ENCODE results near the gene PRIMA1. TPM values are rescaled to one million over a fixed set of nuclear protein-coding genes. Genes with fewer than 3 reads are reported as not detected.

PRIMA1 gene
- total RNA-seq, 1 donor = not detected

DNA sequence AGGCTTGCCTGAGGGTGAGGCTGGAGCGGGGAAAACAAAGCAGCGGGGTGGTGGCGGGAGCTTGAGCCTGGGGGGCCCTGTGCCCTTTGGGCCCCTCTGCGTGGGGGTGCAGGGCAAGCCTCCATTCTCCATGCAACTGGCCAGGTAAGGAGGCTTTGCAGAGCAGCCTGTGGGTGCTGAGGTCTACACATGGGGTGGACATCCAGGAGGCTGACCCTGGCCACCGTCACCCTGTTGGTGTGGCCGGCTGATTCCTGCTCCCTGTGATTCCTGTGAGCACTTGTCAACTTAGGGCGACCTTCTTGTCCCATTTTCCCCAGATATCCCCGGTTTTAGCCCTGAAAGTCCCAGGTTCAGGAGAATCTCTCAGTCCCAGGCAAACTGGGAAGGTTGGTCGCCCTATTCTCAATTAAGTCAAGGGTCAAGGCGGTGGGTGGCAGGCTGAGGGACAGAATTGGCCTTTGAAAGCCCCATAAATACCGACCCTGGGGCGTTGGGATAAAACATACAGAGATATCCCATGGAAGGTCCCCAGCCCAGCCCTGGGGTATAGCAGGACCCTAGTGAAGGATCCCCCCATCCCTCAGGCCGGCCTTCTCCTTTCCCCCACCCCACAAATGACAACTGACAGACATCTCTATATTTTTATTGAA lies 70.5 kb downstream of the PRIMA1 start:
- Histone ChIP-seq H4K20me1 (ENCODE audit: insufficient read depth, low read length) (no peaks in the 10 kb centered on the region), H3K79me2 (ENCODE audit: insufficient read depth, low read length) (no peaks in the 10 kb centered on the region), H3K4me2 (ENCODE audit: insufficient read depth, low read length) (no peak overlapping the region), H3K4me1 (ENCODE audit: insufficient read depth, low read length) (no peaks in the 10 kb centered on the region), H3K9me3 (ENCODE audit: low read depth, low read length) (no peaks in the 10 kb centered on the region), H3K27ac (ENCODE audit: low read depth, low read length) (no peak overlapping the region), H2AFZ (ENCODE audit: low read length) (no peak overlapping the region), H3K27me3 (ENCODE audit: insufficient read depth, low read length) (no peaks in the 10 kb centered on the region), H3K4me3 (ENCODE audit: insufficient read depth, low read length) (no peak overlapping the region), H3K36me3 (ENCODE audit: insufficient read depth, low read length) (no peaks in the 10 kb centered on the region)
- peak; percentile 15 for DNase-seq (ENCODE audit: insufficient read length, low spot score, missing footprints)
- TF ChIP-seq, protein P1, sequence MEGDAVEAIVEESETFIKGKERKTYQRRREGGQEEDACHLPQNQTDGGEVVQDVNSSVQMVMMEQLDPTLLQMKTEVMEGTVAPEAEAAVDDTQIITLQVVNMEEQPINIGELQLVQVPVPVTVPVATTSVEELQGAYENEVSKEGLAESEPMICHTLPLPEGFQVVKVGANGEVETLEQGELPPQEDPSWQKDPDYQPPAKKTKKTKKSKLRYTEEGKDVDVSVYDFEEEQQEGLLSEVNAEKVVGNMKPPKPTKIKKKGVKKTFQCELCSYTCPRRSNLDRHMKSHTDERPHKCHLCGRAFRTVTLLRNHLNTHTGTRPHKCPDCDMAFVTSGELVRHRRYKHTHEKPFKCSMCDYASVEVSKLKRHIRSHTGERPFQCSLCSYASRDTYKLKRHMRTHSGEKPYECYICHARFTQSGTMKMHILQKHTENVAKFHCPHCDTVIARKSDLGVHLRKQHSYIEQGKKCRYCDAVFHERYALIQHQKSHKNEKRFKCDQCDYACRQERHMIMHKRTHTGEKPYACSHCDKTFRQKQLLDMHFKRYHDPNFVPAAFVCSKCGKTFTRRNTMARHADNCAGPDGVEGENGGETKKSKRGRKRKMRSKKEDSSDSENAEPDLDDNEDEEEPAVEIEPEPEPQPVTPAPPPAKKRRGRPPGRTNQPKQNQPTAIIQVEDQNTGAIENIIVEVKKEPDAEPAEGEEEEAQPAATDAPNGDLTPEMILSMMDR (IDR thresholded peaks at IDR 0.05; ENCODE audit: extremely low read depth, low read depth, low read length) = no peak

DNA sequence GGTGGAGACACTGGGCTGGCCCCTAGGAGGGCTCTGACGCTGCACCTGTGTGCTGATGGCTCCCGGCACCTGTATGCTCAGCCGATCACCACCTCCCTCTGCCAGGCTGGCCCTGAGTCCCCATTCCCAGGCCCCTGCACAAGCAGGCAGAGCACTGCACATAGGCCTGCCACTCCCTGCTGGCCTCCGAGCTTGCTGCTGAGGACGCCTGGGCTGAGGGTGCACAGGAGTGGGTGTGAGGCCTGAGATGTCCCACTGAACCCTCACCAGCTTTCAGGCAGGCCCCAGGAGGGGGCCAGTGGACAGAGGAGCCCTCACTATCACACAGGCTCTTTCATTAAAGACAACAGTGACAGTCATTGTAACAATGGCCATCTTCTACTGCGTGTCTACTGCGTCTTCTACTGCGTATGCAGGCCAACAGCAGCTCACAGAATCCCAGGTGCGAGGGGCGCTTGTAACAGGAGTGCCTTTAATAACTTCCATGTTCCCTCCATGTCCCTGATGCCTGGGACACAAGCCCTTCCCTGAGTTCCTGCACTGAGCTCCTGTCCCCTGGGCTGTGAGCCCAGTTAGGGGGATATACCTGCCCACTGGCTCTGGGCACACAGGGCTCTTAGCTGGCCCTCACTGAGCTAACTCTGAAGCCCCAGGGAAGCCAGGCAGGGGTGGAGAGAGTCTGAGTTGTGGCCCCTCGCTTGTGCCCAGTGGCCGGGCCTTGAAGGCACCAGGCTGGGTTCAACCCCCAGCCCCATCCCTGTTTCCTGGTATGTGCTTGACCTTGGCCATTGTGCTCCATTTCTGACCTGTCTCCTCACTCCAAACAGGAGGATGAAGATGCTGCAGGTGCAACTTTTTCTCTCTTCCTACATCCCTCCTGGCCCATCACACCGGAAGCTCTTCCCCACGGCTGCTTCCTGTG lies 71.3 kb downstream of the PRIMA1 start:
- Histone ChIP-seq H3K9me3 (ENCODE audit: low read depth, low read length) (no peaks in the 10 kb centered on the region), H3K4me2 (ENCODE audit: insufficient read depth, low read length) (no peak overlapping the region), H3K79me2 (ENCODE audit: insufficient read depth, low read length) (no peaks in the 10 kb centered on the region), H3K27me3 (ENCODE audit: insufficient read depth, low read length) (no peaks in the 10 kb centered on the region), H4K20me1 (ENCODE audit: insufficient read depth, low read length) (no peaks in the 10 kb centered on the region), H3K4me1 (ENCODE audit: insufficient read depth, low read length) (no peaks in the 10 kb centered on the region), H2AFZ (ENCODE audit: low read length) (no peak overlapping the region), H3K27ac (ENCODE audit: low read depth, low read length) (no peak overlapping the region), H3K36me3 (ENCODE audit: insufficient read depth, low read length) (no peaks in the 10 kb centered on the region), H3K4me3 (ENCODE audit: insufficient read depth, low read length) (no peak overlapping the region)
- DNase-seq (ENCODE audit: insufficient read length, low spot score, missing footprints) = peak; percentile 81
- TF ChIP-seq, protein P1 (IDR thresholded peaks at IDR 0.05; ENCODE audit: extremely low read depth, low read depth, low read length) = no peak

GRCh38 chr14:93716002-93716745 lies 72.1 kb downstream of the PRIMA1 start:
- TF ChIP-seq, protein P1 (IDR thresholded peaks at IDR 0.05; ENCODE audit: extremely low read depth, low read depth, low read length) = no peak
- Histone ChIP-seq H3K4me1 (ENCODE audit: insufficient read depth, low read length) (no peaks in the 10 kb centered on the region), H3K4me2 (ENCODE audit: insufficient read depth, low read length) (no peak overlapping the region), H3K4me3 (ENCODE audit: insufficient read depth, low read length) (no peak overlapping the region), H3K27ac (ENCODE audit: low read depth, low read length) (no peak overlapping the region), H3K36me3 (ENCODE audit: insufficient read depth, low read length) (no peaks in the 10 kb centered on the region), H3K79me2 (ENCODE audit: insufficient read depth, low read length) (no peaks in the 10 kb centered on the region), H2AFZ (ENCODE audit: low read length) (no peak overlapping the region), H4K20me1 (ENCODE audit: insufficient read depth, low read length) (no peaks in the 10 kb centered on the region), H3K27me3 (ENCODE audit: insufficient read depth, low read length) (no peaks in the 10 kb centered on the region), H3K9me3 (ENCODE audit: low read depth, low read length) (no peaks in the 10 kb centered on the region)
- DNase-seq (ENCODE audit: insufficient read length, low spot score, missing footprints) = peak; percentile 58
